Neural cell (in vitro differentiated cells): ENCODE measurements around the gene CNTNAP2. TPM values are rescaled to one million over a fixed set of nuclear protein-coding genes. Genes with fewer than 3 reads are reported as not detected.

Experiments
- H2AFZ ChIP-seq: fragments of 200-600, 300-800 bp; sonication (generic), shearing (Covaris generic); 2 replicates; pipeline ENCODE4 v1.6.0; 2014; ENCODE audit warnings: low read depth, mild to moderate bottlenecking, antibody characterized with exemption, low read length, moderate library complexity
- H3F3A ChIP-seq: fragments of 200-600 bp; shearing (Covaris generic); 2 replicates; pipeline ENCODE4 v1.6.1; 2016; ENCODE audit warnings: mild to moderate bottlenecking, moderate library complexity, mixed read lengths, antibody characterized with exemption, low read length; ENCODE audit not compliant: insufficient read depth, poor library complexity, severe bottlenecking
- H3K27ac ChIP-seq: fragments of 200-600, 300-800 bp; sonication (generic), shearing (Covaris generic); 2 replicates; pipeline ENCODE4 v1.5.1; 2014; ENCODE audit warnings: mild to moderate bottlenecking, low read length, moderate library complexity
- H3K27me3 ChIP-seq: fragments of 300-800, 200-600 bp; sonication (generic), shearing (Covaris generic); 2 replicates; pipeline ENCODE4 v1.6.0; 2014; ENCODE audit warnings: mild to moderate bottlenecking, low read depth, low read length, moderate library complexity; ENCODE audit not compliant: insufficient read depth
- H3K36me3 ChIP-seq: fragments of 300-800, 200-600 bp; sonication (generic), shearing (Covaris generic); 2 replicates; pipeline ENCODE4 v1.5.1; 2014; ENCODE audit warnings: mild to moderate bottlenecking, antibody characterized with exemption, low read length, moderate library complexity; ENCODE audit not compliant: insufficient read depth
- H3K4me2 ChIP-seq: fragments of 300-800, 200-600 bp; sonication (generic), shearing (Covaris generic); 2 replicates; pipeline ENCODE4 v1.6.0; 2014; ENCODE audit warnings: mild to moderate bottlenecking, low read length
- H3K4me3 ChIP-seq: fragments of 300-800, 200-600 bp; sonication (generic), shearing (Covaris generic); 2 replicates; pipeline ENCODE4 v1.5.1; 2014; ENCODE audit warnings: mild to moderate bottlenecking, low read length, moderate library complexity
- H3K79me2 ChIP-seq: fragments of 200-600 bp; shearing (Covaris generic); replicated peaks from 2 replicates; pipeline ENCODE4 v1.6.0; 2014; ENCODE audit warnings: mild to moderate bottlenecking, low read length, moderate library complexity; ENCODE audit not compliant: insufficient read depth
- H3K9ac ChIP-seq: fragments of 300-800, 200-600 bp; sonication (generic), shearing (Covaris generic); 2 replicates; pipeline ENCODE4 v1.6.1; 2016; ENCODE audit warnings: mild to moderate bottlenecking, low read length, mixed read lengths
- H3K9me2 ChIP-seq: fragments of 200-600 bp; shearing (Covaris generic); 2 replicates; pipeline ENCODE4 v1.6.1; 2016; ENCODE audit warnings: mild to moderate bottlenecking, low read length, mixed read lengths; ENCODE audit not compliant: insufficient read depth
- H3K9me3 ChIP-seq: fragments of 200-600, 300-800 bp; sonication (generic), shearing (Covaris generic); 2 replicates; pipeline ENCODE4 v1.6.1; 2016; ENCODE audit warnings: mild to moderate bottlenecking, mixed run types, low read length, moderate library complexity, mixed read lengths
- H4K20me1 ChIP-seq: fragments of 200-600 bp; shearing (Covaris generic); 2 replicates; pipeline ENCODE4 v1.6.1; 2016; ENCODE audit warnings: mild to moderate bottlenecking, mixed run types; ENCODE audit not compliant: insufficient read depth
- EP300 ChIP-seq: fragments of 450-650 bp; conservative IDR thresholded peaks from 2 replicates; pipeline ENCODE4 v1.6.1; 2014; ENCODE audit warnings: antibody characterized with exemption, mild to moderate bottlenecking, moderate library complexity; ENCODE audit not compliant: poor library complexity, severe bottlenecking
- EZH2 ChIP-seq: fragments of 200-600, 300-800 bp; shearing (Covaris generic), sonication (generic); IDR thresholded peaks from 2 replicates; pipeline ENCODE4 v1.6.1; 2014; ENCODE audit warnings: antibody characterized with exemption, low read length, borderline replicate concordance, mild to moderate bottlenecking; ENCODE audit not compliant: insufficient read depth, poor library complexity, severe bottlenecking
- MXI1 ChIP-seq: fragments of 450-650 bp; conservative IDR thresholded peaks from 2 replicates; pipeline ENCODE4 v1.6.1; 2014; ENCODE audit warnings: antibody characterized with exemption, mild to moderate bottlenecking; ENCODE audit not compliant: poor library complexity, severe bottlenecking
- POLR2AphosphoS5 ChIP-seq: IDR thresholded peaks from 2 replicates; pipeline ENCODE4 v1.6.1; 2012
- RAD21 ChIP-seq: fragments of 450-650 bp; conservative IDR thresholded peaks from 2 replicates; pipeline ENCODE4 v1.6.1; 2014; ENCODE audit warnings: antibody characterized with exemption, mild to moderate bottlenecking, moderate library complexity
- SMC3 ChIP-seq: fragments of 450-650 bp; conservative IDR thresholded peaks from 2 replicates; pipeline ENCODE4 v1.6.1; 2014; ENCODE audit warnings: antibody characterized with exemption, mild to moderate bottlenecking, moderate library complexity; ENCODE audit not compliant: poor library complexity
- TAF1 ChIP-seq: IDR thresholded peaks from 2 replicates; pipeline ENCODE4 v1.6.1; 2012; ENCODE audit warnings: low read depth
- polyA plus RNA-seq: library from polyadenylated mRNA; depleted of rRNA; stranded (reverse); fragments of >200 nt; gene quantifications from 2 replicates; pipeline ENCODE4 v1.2.3, GENCODE V29; 2014
- TF ChIP-seq, protein P1 (sequence below): IDR thresholded peaks from 2 replicates; pipeline ENCODE4 v1.6.1; 2012; ENCODE audit warnings: borderline replicate concordance
- TF ChIP-seq, protein P2 (sequence below): fragments of 450-650 bp; IDR thresholded peaks from 2 replicates; pipeline ENCODE4 v1.5.1; 2014; ENCODE audit warnings: antibody characterized with exemption, mild to moderate bottlenecking, moderate library complexity; ENCODE audit not compliant: poor library complexity, severe bottlenecking

Gene CNTNAP2
- polyA plus RNA-seq, 1 donor from 2014 or later, result 276 TPM

DNA sequence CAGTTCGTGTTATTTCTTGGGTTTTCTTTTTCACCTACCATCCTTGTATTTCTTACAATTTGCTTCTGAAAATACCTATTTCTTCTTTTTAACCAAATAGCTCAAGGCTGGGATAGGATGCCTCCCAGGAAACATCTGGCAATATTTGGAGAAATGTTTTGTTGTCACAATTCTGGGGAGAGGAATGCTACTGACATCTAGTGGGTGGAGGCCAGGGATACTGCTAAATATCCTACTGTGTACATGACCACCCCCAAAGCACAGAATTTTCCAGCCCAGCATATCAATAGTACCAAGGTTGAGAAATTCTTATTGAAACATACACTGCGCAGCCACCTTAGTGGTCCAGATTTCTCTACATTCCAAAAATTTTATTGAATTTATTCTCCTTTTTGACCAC lies 55.5 kb downstream of the CNTNAP2 start:
- Histone ChIP-seq H3F3A (no peaks in the 10 kb centered on the region), H3K27me3 (no peaks in the 10 kb centered on the region)
- no peak for TF ChIP-seq POLR2AphosphoS5
- TF ChIP-seq SMC3, result no peak
- TF ChIP-seq RAD21, result no peak
- TF ChIP-seq EZH2, result no peak
- TF ChIP-seq, protein P1, sequence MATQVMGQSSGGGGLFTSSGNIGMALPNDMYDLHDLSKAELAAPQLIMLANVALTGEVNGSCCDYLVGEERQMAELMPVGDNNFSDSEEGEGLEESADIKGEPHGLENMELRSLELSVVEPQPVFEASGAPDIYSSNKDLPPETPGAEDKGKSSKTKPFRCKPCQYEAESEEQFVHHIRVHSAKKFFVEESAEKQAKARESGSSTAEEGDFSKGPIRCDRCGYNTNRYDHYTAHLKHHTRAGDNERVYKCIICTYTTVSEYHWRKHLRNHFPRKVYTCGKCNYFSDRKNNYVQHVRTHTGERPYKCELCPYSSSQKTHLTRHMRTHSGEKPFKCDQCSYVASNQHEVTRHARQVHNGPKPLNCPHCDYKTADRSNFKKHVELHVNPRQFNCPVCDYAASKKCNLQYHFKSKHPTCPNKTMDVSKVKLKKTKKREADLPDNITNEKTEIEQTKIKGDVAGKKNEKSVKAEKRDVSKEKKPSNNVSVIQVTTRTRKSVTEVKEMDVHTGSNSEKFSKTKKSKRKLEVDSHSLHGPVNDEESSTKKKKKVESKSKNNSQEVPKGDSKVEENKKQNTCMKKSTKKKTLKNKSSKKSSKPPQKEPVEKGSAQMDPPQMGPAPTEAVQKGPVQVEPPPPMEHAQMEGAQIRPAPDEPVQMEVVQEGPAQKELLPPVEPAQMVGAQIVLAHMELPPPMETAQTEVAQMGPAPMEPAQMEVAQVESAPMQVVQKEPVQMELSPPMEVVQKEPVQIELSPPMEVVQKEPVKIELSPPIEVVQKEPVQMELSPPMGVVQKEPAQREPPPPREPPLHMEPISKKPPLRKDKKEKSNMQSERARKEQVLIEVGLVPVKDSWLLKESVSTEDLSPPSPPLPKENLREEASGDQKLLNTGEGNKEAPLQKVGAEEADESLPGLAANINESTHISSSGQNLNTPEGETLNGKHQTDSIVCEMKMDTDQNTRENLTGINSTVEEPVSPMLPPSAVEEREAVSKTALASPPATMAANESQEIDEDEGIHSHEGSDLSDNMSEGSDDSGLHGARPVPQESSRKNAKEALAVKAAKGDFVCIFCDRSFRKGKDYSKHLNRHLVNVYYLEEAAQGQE, result no peak
- TF ChIP-seq, protein P2, sequence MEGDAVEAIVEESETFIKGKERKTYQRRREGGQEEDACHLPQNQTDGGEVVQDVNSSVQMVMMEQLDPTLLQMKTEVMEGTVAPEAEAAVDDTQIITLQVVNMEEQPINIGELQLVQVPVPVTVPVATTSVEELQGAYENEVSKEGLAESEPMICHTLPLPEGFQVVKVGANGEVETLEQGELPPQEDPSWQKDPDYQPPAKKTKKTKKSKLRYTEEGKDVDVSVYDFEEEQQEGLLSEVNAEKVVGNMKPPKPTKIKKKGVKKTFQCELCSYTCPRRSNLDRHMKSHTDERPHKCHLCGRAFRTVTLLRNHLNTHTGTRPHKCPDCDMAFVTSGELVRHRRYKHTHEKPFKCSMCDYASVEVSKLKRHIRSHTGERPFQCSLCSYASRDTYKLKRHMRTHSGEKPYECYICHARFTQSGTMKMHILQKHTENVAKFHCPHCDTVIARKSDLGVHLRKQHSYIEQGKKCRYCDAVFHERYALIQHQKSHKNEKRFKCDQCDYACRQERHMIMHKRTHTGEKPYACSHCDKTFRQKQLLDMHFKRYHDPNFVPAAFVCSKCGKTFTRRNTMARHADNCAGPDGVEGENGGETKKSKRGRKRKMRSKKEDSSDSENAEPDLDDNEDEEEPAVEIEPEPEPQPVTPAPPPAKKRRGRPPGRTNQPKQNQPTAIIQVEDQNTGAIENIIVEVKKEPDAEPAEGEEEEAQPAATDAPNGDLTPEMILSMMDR, result no peak
- TF ChIP-seq TAF1, result no peak
- TF ChIP-seq EP300, result no peak
- no peak for TF ChIP-seq MXI1

DNA sequence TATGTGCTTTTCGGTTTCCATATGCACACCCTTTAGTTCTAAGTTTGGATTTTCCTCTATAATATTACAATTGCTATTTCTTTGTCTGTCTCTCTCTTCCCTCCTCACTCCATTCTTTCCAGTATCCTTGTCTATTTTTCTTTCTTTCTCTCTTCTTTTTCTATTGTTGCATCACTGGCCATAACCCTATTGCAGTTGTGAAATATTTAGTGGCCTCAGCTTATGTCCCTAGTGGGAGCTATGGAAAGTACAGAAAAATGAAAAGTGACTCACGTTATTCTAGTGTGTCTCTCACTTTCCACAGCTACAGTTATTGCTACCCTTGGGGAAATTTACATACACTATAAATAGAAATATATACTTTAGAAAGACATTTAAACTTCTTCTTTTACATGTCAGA lies 59.1 kb downstream of the CNTNAP2 start:
- no peaks in the 10 kb centered on the region for H3K9me2 ChIP-seq
- H3K9ac ChIP-seq, result no peak overlapping the region
- no peak overlapping the region for H3K4me2 ChIP-seq
- no peaks in the 10 kb centered on the region for H3K79me2 ChIP-seq
- H3F3A ChIP-seq, result no peaks in the 10 kb centered on the region
- H3K4me3 ChIP-seq, result no peak overlapping the region
- H3K27me3 ChIP-seq, result no peaks in the 10 kb centered on the region
- no peak overlapping the region for H3K27ac ChIP-seq
- H3K9me3 ChIP-seq, result no peaks in the 10 kb centered on the region
- TF ChIP-seq POLR2AphosphoS5 (no peak), MXI1 (no peak), EP300 (no peak), RAD21 (no peak), EZH2 (no peak), TAF1 (no peak), SMC3 (no peak)
- TF ChIP-seq, protein P1, result no peak
- TF ChIP-seq, protein P2, result no peak
- H3K36me3 ChIP-seq, result no peaks in the 10 kb centered on the region
- no peaks in the 10 kb centered on the region for H4K20me1 ChIP-seq
- no peak overlapping the region for H2AFZ ChIP-seq

More for the DNA sequence above, 55.5 kb downstream of the CNTNAP2 start:
- Histone ChIP-seq H2AFZ (no peak overlapping the region), H3K9ac (no peak overlapping the region), H3K9me2 (no peaks in the 10 kb centered on the region), H3K79me2 (no peaks in the 10 kb centered on the region), H4K20me1 (no peaks in the 10 kb centered on the region), H3K36me3 (no peaks in the 10 kb centered on the region), H3K9me3 (no peaks in the 10 kb centered on the region), H3K27ac (no peak overlapping the region), H3K4me3 (no peak overlapping the region), H3K4me2 (no peak overlapping the region)
